Right ventricle myocardium superior (tissue), 1 donor: ENCODE data around the gene HOXD13. TPM values are rescaled to one million over a fixed set of nuclear protein-coding genes. Genes with fewer than 3 reads are reported as not detected.
A peak's percentile ranks its signal among the peaks of the same experiment; 100 is the strongest.

Source experiments
- ATAC-seq: fragments of 200-7000 bp; cut with Tn5 transposase; one replicate; pipeline ENCODE4 v1.9.1; 2020; ENCODE audit warnings: mild to moderate bottlenecking; ENCODE audit not compliant: poor library complexity
- DNase-seq: peaks from one replicate; pipeline ENCODE4 v3.0.0-alpha.2; 2020
- intact Hi-C: fragments of 100-400 bp; cut with DNase I; formaldehyde crosslinking; loops from one replicate; pipeline ENCODE4 v1.11.2; 2022
- total RNA-seq: library from RNA; stranded (reverse); fragmentation: NEBNext Ultra II Directional; extraction: Animal tissue kit (Norgen Biotek cat#: 25700); gene quantifications from one replicate; pipeline ENCODE4 v1.2.1, GENCODE V29; 2021
- donor health status: DM: no; HTN: yes; CAD: no; lungs with severe emphysema.

HOXD13 gene
- total RNA-seq, 1 donor from 2014 or later, result not detected

DNA sequence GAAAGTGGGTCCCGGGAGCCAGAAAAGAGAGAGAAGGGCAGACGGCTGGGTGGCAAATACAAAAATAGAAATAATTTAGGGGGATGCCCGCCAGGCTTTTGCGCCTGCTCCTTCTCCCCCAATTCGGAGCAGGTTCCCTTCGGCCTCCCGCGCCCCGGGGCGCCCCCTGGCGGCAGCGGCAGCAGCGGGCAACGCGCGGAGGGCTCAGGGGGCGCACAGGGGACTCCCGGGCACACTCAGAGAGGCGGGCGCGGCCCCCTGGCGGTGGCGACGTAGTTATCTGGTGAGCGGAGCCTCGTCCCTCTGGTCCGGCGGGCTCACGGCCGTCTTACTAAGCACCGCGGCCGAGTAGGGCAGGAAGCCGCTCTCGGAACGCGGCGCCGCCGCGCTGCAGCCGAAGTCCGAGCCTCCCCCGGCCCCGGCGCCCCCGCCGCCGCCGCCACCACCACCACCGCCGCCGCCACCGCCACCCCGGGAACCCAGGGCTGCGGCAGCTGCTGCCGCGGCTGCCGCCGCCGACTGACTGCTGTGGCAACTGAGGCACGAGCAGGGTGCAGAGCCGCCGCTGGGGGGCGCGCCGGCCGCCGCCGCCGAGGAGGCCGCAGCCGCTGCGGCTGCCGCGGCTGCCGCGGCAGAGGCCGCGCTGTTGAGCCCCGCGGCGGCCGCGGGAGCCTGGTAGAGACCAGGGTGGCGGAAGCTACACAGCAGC is 12.5 kb upstream of the HOXD13 start:
- ATAC-seq (peak; percentile 58), DNase-seq (peak; percentile 50)
- intact Hi-C loops, result no loop called here

DNA sequence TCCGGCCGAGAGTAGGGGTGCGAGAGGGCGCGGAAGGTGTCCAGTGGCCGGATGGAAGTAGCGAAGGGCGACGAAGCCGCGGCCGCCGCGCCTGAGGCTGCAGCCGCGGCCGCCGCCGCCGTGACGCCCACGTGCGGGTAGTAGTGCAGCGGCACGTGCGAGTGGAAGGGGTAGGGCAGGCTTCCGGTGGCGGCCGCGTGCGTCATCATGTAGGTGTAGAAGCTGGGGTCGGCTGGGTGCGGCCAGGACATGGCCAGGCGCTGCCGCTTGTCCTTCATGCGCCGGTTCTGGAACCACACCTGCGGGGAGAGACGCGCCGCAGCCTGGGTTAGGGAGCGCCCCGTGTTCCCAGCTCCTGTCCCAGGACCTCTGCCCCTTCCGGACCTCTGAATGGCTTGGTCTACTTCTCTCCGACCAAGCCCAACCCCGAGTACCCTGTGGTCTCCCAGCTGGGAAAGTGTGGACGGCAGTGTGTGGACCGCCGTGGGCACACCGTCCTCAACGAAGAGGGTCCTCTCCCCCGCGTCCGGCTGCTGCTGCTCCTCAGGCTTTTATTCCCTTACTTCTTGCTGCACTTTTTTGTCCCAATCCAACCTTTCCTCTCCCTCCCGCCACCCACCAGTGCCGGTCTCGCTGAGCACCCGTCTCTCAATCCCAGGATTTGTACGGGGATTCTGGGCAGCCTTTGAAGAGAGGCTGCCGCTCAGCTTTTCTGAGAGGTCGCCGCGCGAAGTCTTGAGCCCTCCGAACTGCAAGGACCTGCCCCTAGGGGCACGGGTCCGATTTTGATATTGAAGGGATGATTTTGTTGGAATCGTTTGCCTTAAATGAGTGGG is 11.8 kb upstream of the HOXD13 start:
- ATAC-seq (no peak), DNase-seq (no peak)
- intact Hi-C loops, result no loop called here

DNA sequence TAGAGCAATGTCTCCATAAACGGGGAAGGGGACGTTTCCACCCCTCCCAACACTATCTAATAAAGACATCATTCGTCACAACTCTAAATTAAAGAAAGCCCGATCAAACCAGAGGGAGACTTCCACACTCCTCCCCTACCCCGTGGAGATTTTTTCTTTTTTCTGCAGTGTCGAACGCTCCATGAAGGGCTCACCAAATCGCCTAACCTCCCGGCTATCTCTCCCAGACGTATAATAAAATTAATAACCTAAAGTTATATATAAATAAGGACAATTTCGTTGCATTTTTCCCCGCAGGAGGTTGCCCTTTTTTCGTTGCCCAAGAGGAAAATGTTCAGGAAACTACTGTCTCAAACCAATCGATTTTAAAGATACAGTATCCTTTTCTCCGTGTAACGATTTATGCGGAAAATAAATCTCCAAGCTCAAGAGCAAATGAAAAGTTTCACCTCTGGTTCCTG is 11.1 kb upstream of the HOXD13 start:
- no peak for ATAC-seq
- intact Hi-C loops, result no loop called here
- DNase-seq, result no peak

DNA sequence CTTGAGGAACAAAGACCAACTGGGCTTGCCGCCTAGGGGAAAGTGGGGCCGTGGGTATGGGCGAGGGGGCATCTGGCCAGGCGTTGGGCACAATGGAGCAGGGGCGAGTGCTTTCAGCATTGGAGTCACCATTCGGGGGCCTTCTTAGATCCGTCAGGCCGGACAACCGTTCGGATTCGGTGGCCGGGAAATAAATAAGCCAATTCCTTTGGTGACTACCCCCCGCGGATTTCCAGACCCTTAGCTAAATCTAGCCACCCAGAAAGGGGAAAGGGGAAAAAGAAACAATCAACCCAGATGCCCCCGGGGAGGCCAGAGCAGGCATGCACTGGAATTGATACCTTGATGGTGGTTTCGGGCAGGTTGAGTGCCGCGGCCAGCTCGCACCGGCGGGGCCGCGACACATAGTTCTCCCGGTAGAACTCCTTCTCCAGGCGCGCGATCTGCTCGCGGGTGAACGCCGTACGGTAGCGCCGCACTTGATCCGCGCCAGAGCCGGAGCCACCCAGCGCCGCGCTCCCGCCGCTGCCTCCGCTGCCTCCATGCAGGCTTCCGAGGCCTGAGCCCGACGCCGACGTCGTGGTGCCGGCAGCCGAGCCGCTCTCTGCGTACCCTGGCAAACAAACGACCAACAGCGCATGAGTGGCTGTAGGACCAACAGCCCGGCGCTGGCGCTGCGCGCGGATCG is 10.5 kb upstream of the HOXD13 start:
- ATAC-seq, result no peak
- intact Hi-C loops, result no loop called here
- DNase-seq, result no peak

DNA sequence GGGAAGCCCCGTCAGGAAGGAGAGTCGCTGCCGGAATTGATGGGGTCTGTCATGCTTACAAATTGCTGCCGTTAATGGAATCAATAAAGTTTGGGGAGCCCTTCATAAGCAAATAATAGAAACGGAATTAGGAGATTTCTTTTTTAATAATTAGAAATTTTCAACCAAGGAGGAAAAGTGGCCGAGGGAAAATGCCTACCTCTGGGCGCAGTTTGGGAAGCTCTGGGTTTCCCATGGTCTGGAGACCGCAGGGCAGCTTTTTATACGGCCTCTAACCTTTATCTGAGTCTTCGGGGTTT is 10.0 kb upstream of the HOXD13 start:
- DNase-seq (no peak), ATAC-seq (no peak)
- intact Hi-C loops, result no loop called here

DNA sequence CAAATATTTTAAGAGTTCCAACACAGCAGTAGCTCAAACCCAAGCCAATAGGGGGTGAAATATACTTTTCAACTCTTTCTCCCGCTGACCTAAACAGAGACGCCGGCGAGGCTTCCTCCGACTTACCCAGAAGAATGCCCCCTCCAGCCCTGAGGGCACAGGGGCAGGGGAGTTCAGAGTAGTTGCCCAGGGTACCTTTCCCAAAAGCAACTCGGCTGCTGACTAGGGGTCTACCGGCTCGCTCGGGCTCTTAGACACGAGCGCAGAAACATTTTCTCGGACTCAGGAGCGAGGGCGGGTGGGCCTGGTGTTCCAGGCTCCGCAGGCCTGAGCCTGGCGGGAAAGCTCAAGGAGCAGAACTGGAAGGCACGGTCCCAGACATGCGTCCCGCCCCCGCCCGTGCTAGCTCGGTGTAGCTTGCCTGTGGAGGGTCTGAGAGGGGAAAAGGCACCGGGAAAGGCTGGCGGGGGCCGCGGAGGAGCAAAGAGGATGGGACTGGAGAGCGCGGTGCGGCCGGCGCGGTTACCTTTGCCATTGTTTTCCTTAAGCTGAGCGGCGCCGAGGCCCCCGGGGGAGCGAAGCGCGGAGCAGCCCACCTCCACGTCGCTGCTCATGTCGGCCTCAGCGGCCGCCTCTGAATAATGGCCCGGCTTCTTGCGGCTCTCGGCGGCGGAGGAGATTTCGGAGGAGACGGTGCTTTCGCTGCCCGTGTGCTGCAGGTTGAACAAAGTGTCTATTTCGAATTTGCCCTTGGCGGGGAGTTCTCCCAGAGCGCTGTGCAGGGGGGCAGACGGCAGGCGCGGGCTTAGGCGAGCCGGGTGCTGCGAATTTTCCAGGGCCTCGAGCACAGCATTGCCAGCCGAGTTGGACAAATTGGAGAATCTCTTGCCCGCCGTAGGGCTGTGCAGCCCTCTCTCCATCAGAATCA is 9.4 kb upstream of the HOXD13 start:
- no peak for ATAC-seq
- DNase-seq, result no peak
- intact Hi-C loops, result no loop called here

DNA sequence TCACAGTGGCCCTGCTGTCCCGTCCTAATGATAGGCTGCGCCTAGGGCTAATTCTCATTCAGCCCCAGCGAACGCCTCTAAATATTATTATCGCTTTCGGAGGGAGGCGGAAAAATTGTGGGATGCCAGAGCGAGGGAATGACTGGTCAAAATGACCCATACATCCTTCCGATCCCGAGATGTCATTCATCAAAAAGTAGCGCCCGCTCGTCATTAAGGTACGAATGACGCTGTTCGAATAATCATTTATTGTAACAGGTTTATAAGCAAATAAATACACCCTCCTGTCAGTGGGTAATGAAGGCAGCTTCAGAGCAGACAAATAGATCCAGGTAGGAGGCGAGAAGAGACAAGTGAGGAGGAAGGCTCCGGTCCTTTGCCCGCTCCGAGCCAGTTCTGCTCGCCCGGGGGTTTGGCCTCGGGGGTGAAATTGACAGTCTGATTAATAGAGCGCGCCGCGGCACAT is 8.7 kb upstream of the HOXD13 start, which contains the start of gene EVX2:
EVX2 (minus strand) TSS at position 167 of the 466 bp plus-strand sequence. CDS start 186 bp downstream, outside the sequence.
- no peak for ATAC-seq

DNA sequence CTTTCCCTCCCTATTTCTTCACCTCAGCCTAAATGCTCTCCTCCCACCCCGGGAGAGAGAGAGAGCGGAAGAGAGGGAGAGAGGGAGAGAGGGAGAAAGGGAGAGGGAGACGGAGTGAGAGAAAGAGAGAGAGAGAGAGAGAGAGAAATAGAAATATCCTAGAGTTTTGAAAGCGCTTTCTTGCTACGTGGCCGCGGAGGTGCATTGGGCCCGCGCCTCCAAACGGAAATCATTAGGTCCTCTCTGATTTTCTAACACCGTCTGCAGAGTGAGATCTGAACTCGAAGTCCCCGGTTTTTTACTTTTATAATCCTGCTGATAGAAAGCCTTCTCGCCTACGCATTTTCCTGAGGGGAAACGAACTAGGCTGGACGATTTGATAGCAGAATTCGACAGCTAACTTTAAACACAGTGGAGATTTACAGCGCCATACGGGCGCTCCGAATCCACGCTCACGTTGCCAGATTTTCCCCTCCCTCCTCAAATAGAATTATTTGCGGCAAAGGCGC is 7.9 kb upstream of the HOXD13 start:
- ATAC-seq (no peak), DNase-seq (no peak)
- intact Hi-C loops, result loop anchor here (5.0 kb wide), 1 partner anchor 397 kb away; no protein-coding TSS in a partner anchor

More for the DNA sequence above, 8.7 kb upstream of the HOXD13 start, which contains the start of gene EVX2:
- DNase-seq, result no peak
- intact Hi-C loops, result no loop called here

DNA sequence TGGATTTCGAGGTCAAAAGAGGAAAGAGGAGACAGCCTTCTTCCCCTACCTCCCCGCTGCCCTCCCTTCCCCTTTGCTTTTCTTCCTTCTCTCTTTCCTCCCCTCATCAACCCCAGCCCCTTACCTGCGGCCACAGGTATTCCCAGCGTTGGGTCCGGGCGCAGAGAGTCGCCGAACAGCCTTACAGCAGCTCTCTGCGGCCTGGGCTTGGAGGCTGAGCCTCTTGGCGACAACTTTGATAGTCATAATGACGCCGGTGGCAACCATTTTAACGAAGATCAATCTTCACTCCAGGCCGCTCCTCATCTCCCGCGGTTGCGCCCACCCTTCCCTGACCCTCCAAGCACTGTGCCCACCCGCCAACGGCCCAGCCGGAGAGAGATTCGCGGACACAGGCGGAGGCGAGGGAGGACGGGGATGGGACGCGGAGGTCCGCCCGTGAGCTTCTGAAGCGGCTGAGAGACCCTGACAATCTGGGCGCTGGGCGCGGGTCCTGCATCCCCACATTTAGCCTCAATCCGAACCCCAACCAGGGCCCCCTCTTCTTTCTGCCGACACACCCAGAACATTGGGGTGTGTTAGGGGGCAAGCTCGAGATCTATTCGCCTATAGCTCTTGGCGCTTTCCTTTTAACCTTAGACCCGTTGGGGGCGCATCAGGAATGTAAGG is 7.3 kb upstream of the HOXD13 start:
- intact Hi-C loops, result loop anchor here (5.0 kb wide), 1 partner anchor 398 kb away; no protein-coding TSS in a partner anchor
- DNase-seq (no peak), ATAC-seq (no peak)

DNA sequence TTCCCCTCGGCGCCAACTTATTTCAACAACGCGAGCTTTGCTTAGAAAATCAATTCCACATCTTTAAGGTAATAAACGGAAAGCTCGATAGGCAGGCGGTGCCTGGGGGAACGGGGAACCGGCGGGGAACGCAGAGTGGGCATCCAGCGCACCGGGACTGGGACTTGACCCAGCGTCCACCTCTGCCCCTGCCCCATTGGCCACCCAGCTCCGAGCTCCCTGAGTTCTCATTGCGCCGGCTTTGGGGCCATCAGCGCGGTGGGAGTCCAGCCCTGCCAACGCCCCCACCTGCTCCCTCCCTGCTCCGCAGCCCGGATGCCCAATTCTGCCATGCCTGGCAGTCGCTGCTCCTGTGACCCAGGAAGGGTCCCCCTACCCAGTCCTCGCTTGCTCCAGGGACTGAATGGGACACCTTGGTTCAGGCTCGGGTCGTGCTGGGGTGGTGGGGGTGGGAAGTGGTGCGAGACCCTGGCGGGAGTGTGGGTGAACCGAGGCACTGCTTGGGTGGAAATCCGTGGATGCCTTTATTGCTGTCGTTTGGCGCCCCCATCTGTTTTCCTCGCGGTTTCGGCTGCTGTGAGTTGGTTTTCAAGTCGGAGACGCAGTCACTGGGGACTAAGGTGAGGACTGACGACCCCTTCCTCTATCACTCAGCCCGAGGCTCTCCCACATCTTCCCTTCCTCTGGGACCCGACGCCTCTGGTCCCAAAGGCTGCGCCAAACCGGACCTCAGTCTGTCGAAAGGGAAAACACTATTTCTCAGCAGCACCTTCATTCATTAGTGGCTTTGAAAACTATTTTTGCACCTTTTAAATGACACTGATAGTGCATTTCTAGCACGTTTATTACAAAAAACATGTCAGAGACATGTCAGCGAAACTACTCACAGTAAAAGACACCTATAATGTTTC is 6.4 kb upstream of the HOXD13 start:
- peak; percentile 54 for ATAC-seq
- peak; percentile 51 for DNase-seq
- intact Hi-C loops, result loop anchor here (5.0 kb wide), 1 partner anchor 399 kb away; no protein-coding TSS in a partner anchor

DNA sequence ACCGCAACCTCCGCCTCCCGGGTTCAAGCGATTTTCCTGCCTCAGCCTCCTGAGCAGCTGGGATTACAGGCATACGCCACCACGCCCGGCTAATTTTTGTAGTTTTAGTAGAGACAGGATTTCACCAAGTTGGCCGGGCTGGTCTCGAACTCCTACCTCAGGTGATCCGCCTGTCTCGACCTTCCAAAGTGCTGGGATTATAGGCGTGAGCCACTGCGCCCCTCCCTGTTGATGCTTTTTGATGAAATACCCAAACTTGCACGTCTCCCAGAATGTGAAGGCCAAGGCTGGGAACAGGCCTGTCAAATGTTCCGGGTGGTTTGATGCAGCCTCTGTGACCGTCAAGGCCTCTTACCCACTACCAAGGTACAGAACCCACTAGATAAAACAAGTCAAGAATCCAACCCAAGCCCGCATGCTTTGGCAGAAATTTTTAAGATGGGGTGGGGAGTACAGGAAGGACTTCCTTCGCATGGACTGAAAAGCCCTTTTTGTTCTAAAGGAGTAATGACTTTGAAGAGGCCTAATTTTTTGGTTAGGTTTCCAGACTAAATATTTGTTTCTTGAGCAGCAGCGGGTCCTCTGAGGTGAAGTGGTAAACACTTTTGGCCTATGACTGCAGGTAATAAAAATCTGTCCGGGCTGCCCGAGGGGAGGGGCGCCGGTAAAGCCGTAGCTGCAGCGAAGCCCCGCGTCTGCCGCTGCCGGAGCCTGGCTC is 5.0 kb upstream of the HOXD13 start:
- ATAC-seq (no peak), DNase-seq (no peak)
- intact Hi-C loops, result loop anchor here (5.0 kb wide), 1 partner anchor 400 kb away; no protein-coding TSS in a partner anchor

DNA sequence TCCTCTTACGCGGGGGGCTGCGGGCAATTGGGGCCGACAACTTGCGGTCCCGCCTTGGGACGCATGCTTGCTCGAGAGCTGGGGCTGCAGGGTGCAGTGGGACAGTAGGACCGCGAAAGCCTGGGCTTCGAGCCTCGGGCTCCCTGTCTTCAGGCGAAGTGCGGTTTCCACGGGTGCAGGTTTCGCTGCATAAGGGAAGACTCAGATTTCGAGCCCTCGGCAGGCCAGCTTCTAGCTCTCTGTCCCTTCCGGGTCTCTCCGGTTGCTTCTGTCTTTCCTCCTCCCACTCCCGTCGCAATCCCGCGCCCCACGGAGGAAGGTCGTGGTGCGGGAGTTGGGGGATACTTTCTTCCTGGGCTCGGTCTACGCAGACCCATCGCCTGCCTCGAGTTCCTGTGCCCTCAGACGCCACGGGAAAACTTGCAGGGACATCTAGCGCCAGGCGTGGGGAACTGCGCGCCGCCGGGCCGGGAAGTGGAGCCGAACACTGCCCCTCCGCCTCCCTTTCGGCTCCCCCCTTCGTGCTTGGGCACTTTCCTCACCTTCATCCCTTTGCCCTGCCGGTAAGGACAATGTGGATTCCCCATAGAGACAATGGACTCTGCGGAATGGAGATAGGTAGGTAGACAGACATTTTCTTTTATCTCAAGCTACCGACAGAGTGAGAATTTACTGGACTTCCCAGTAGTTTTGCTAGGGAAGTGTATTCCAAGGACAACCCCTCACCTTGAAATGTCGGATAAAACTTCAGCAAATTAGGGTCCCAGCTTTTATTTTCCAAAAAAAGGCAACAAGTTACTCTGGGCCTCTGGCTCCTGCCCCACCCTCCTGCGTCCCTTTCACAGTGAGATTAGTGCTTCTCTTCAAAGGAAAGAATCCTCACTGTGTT is 4.2 kb upstream of the HOXD13 start:
- ATAC-seq (peak; percentile 87), DNase-seq (peak; percentile 67)
- intact Hi-C loops, result loop anchor here (5.0 kb wide), 1 partner anchor 401 kb away; no protein-coding TSS in a partner anchor

DNA sequence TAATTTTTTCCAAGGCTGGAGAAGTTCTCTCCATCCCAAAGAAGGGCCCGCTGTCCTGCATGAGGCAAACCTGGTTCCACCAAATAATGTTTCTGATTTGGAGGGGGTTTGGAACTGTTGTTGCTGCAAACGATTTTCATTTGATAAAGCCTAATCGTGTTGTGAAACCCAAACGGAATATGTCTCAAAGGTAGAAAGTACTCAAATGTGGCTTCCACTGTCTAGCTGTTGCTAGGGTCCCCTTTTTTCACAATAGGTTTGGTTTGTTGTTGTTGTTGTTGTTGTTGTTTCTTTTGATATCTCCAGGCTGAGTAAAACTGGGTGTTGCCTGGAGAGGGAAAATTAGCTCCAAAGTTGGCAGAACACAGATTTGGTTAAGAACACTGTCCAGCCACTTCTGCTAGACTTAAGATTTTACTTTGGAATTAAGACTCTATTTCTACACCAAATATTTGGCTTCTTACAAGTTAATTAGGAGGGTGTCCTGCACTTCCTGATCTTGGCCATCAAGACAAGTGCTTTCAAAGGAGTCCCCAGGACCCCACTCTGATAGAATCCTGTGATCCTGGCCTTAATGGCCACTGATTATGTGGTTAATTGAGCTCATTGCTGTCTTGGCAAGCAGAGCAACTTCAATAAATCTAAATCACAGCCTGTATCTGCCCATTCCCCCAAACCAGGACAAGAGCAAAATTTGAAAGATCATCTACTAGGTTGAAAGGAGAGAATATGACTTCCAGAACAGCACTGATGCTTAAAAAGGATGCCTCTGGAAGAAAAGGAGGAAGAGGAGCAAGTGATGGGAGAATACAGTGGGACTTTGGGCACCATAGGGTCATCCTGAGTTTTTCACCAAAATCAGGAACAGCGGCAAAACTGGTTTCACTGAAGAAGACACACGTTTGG is 3.3 kb upstream of the HOXD13 start:
- intact Hi-C loops, result loop anchor here (5.0 kb wide), 1 partner anchor 402 kb away; no protein-coding TSS in a partner anchor

More for the DNA sequence above, 3.3 kb upstream of the HOXD13 start:
- no peak for ATAC-seq
- no peak for DNase-seq
